HEK293 (cell line): Measurements from ENCODE around the gene COASY.

Source experiments
- TRIM28 ChIP-seq: IDR thresholded peaks from 2 replicates; pipeline ENCODE4 v1.6.1; 2011; ENCODE audit warnings: low read length, control low read depth, borderline replicate concordance
- YY1 ChIP-seq: fragments of 450-650 bp; formaldehyde crosslinking; IDR thresholded peaks from 2 replicates; pipeline ENCODE4 v1.5.1; 2018; ENCODE audit warnings: missing biosample characterization, missing genetic modification characterization
- ZNF140 ChIP-seq: fragments of 450-650 bp; formaldehyde crosslinking; IDR thresholded peaks from 2 replicates; pipeline ENCODE4 v1.5.1; 2016; ENCODE audit warnings: missing biosample characterization, missing genetic modification characterization
- ZNF777 ChIP-seq: fragments of 450-650 bp; formaldehyde crosslinking; IDR thresholded peaks from 2 replicates; pipeline ENCODE4 v1.5.1; 2017; ENCODE audit warnings: missing biosample characterization, missing genetic modification characterization, borderline replicate concordance
- TF ChIP-seq, protein P1 (sequence below): fragments of 450-650 bp; formaldehyde crosslinking; IDR thresholded peaks from 2 replicates; pipeline ENCODE4 v1.5.1; 2016; ENCODE audit warnings: missing biosample characterization, missing genetic modification characterization
- TF ChIP-seq, protein P2 (sequence below): sonication (generic); formaldehyde crosslinking; IDR thresholded peaks from 2 replicates; pipeline ENCODE4 v1.8.1; 2022; ENCODE audit warnings: mild to moderate bottlenecking, moderate library complexity, missing genetic modification reagents
- TF ChIP-seq, protein P3 (sequence below): fragments of 450-650 bp; formaldehyde crosslinking; optimal IDR thresholded peaks from 2 replicates; pipeline ENCODE3; 2016; ENCODE audit warnings: missing biosample characterization, mild to moderate bottlenecking, missing genetic modification characterization

DNA sequence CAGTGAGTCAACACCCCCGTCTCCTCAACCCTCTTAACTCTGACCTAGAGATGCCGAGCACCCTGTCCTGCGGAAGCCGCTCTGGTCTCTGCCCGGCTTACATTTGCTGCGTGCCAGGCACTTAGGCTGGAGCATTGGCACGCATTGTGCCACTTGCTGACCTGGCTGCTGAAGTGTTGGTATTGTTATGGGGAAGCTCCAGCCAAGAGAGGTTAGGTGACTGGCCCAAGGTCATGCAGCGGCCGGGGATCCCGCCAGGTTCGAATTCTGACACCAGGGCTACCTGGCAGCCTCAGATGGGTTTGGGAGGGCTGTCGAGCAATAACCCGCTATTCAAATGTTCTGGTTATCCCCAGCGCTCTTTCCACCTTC, 14.3 kb upstream of the COASY start:
- TF ChIP-seq TRIM28: no peak
- TF ChIP-seq, protein P1, sequence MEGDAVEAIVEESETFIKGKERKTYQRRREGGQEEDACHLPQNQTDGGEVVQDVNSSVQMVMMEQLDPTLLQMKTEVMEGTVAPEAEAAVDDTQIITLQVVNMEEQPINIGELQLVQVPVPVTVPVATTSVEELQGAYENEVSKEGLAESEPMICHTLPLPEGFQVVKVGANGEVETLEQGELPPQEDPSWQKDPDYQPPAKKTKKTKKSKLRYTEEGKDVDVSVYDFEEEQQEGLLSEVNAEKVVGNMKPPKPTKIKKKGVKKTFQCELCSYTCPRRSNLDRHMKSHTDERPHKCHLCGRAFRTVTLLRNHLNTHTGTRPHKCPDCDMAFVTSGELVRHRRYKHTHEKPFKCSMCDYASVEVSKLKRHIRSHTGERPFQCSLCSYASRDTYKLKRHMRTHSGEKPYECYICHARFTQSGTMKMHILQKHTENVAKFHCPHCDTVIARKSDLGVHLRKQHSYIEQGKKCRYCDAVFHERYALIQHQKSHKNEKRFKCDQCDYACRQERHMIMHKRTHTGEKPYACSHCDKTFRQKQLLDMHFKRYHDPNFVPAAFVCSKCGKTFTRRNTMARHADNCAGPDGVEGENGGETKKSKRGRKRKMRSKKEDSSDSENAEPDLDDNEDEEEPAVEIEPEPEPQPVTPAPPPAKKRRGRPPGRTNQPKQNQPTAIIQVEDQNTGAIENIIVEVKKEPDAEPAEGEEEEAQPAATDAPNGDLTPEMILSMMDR (tag by site-specific recombination): no peak
- no peak for TF ChIP-seq YY1
- TF ChIP-seq ZNF140 (tag by site-specific recombination): no peak
- TF ChIP-seq, protein P2, sequence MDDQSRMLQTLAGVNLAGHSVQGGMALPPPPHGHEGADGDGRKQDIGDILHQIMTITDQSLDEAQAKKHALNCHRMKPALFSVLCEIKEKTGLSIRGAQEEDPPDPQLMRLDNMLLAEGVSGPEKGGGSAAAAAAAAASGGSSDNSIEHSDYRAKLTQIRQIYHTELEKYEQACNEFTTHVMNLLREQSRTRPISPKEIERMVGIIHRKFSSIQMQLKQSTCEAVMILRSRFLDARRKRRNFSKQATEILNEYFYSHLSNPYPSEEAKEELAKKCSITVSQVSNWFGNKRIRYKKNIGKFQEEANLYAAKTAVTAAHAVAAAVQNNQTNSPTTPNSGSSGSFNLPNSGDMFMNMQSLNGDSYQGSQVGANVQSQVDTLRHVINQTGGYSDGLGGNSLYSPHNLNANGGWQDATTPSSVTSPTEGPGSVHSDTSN: no peak
- TF ChIP-seq ZNF777 (tag by site-specific recombination): no peak
- TF ChIP-seq, protein P3, sequence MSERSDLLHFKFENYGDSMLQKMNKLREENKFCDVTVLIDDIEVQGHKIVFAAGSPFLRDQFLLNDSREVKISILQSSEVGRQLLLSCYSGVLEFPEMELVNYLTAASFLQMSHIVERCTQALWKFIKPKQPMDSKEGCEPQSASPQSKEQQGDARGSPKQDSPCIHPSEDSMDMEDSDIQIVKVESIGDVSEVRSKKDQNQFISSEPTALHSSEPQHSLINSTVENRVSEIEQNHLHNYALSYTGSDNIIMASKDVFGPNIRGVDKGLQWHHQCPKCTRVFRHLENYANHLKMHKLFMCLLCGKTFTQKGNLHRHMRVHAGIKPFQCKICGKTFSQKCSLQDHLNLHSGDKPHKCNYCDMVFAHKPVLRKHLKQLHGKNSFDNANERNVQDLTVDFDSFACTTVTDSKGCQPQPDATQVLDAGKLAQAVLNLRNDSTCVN (tag by site-specific recombination): no peak
